Neural cell (in vitro differentiated cells): ENCODE measurements around the gene DISP2. TPM values are rescaled to one million over a fixed set of nuclear protein-coding genes. Genes with fewer than 3 reads are reported as not detected.

ENCODE experiments used
- H2AFZ ChIP-seq: fragments of 200-600, 300-800 bp; sonication (generic), shearing (Covaris generic); 2 replicates; pipeline ENCODE4 v1.6.0; 2014; ENCODE audit warnings: low read depth, mild to moderate bottlenecking, antibody characterized with exemption, low read length, moderate library complexity
- H3F3A ChIP-seq: fragments of 200-600 bp; shearing (Covaris generic); 2 replicates; pipeline ENCODE4 v1.6.1; 2016; ENCODE audit warnings: mild to moderate bottlenecking, moderate library complexity, mixed read lengths, antibody characterized with exemption, low read length; ENCODE audit not compliant: insufficient read depth, poor library complexity, severe bottlenecking
- H3K27ac ChIP-seq: fragments of 200-600, 300-800 bp; sonication (generic), shearing (Covaris generic); 2 replicates; pipeline ENCODE4 v1.5.1; 2014; ENCODE audit warnings: mild to moderate bottlenecking, low read length, moderate library complexity
- H3K27me3 ChIP-seq: fragments of 300-800, 200-600 bp; sonication (generic), shearing (Covaris generic); 2 replicates; pipeline ENCODE4 v1.6.0; 2014; ENCODE audit warnings: mild to moderate bottlenecking, low read depth, low read length, moderate library complexity; ENCODE audit not compliant: insufficient read depth
- H3K36me3 ChIP-seq: fragments of 300-800, 200-600 bp; sonication (generic), shearing (Covaris generic); 2 replicates; pipeline ENCODE4 v1.5.1; 2014; ENCODE audit warnings: mild to moderate bottlenecking, antibody characterized with exemption, low read length, moderate library complexity; ENCODE audit not compliant: insufficient read depth
- H3K4me2 ChIP-seq: fragments of 300-800, 200-600 bp; sonication (generic), shearing (Covaris generic); 2 replicates; pipeline ENCODE4 v1.6.0; 2014; ENCODE audit warnings: mild to moderate bottlenecking, low read length
- H3K4me3 ChIP-seq: fragments of 300-800, 200-600 bp; sonication (generic), shearing (Covaris generic); 2 replicates; pipeline ENCODE4 v1.5.1; 2014; ENCODE audit warnings: mild to moderate bottlenecking, low read length, moderate library complexity
- H3K79me2 ChIP-seq: fragments of 200-600 bp; shearing (Covaris generic); replicated peaks from 2 replicates; pipeline ENCODE4 v1.6.0; 2014; ENCODE audit warnings: mild to moderate bottlenecking, low read length, moderate library complexity; ENCODE audit not compliant: insufficient read depth
- H3K9ac ChIP-seq: fragments of 300-800, 200-600 bp; sonication (generic), shearing (Covaris generic); 2 replicates; pipeline ENCODE4 v1.6.1; 2016; ENCODE audit warnings: mild to moderate bottlenecking, low read length, mixed read lengths
- H3K9me2 ChIP-seq: fragments of 200-600 bp; shearing (Covaris generic); 2 replicates; pipeline ENCODE4 v1.6.1; 2016; ENCODE audit warnings: mild to moderate bottlenecking, low read length, mixed read lengths; ENCODE audit not compliant: insufficient read depth
- H3K9me3 ChIP-seq: fragments of 200-600, 300-800 bp; sonication (generic), shearing (Covaris generic); 2 replicates; pipeline ENCODE4 v1.6.1; 2016; ENCODE audit warnings: mild to moderate bottlenecking, mixed run types, low read length, moderate library complexity, mixed read lengths
- H4K20me1 ChIP-seq: fragments of 200-600 bp; shearing (Covaris generic); 2 replicates; pipeline ENCODE4 v1.6.1; 2016; ENCODE audit warnings: mild to moderate bottlenecking, mixed run types; ENCODE audit not compliant: insufficient read depth
- EP300 ChIP-seq: fragments of 450-650 bp; conservative IDR thresholded peaks from 2 replicates; pipeline ENCODE4 v1.6.1; 2014; ENCODE audit warnings: antibody characterized with exemption, mild to moderate bottlenecking, moderate library complexity; ENCODE audit not compliant: poor library complexity, severe bottlenecking
- EZH2 ChIP-seq: fragments of 200-600, 300-800 bp; shearing (Covaris generic), sonication (generic); IDR thresholded peaks from 2 replicates; pipeline ENCODE4 v1.6.1; 2014; ENCODE audit warnings: antibody characterized with exemption, low read length, borderline replicate concordance, mild to moderate bottlenecking; ENCODE audit not compliant: insufficient read depth, poor library complexity, severe bottlenecking
- MXI1 ChIP-seq: fragments of 450-650 bp; conservative IDR thresholded peaks from 2 replicates; pipeline ENCODE4 v1.6.1; 2014; ENCODE audit warnings: antibody characterized with exemption, mild to moderate bottlenecking; ENCODE audit not compliant: poor library complexity, severe bottlenecking
- POLR2AphosphoS5 ChIP-seq: IDR thresholded peaks from 2 replicates; pipeline ENCODE4 v1.6.1; 2012
- RAD21 ChIP-seq: fragments of 450-650 bp; conservative IDR thresholded peaks from 2 replicates; pipeline ENCODE4 v1.6.1; 2014; ENCODE audit warnings: antibody characterized with exemption, mild to moderate bottlenecking, moderate library complexity
- SMC3 ChIP-seq: fragments of 450-650 bp; conservative IDR thresholded peaks from 2 replicates; pipeline ENCODE4 v1.6.1; 2014; ENCODE audit warnings: antibody characterized with exemption, mild to moderate bottlenecking, moderate library complexity; ENCODE audit not compliant: poor library complexity
- TAF1 ChIP-seq: IDR thresholded peaks from 2 replicates; pipeline ENCODE4 v1.6.1; 2012; ENCODE audit warnings: low read depth
- polyA plus RNA-seq: library from polyadenylated mRNA; depleted of rRNA; stranded (reverse); fragments of >200 nt; gene quantifications from 2 replicates; pipeline ENCODE4 v1.2.3, GENCODE V29; 2014
- TF ChIP-seq, protein P1 (sequence below): fragments of 450-650 bp; IDR thresholded peaks from 2 replicates; pipeline ENCODE4 v1.5.1; 2014; ENCODE audit warnings: antibody characterized with exemption, mild to moderate bottlenecking, moderate library complexity; ENCODE audit not compliant: poor library complexity, severe bottlenecking
- TF ChIP-seq, protein P2 (sequence below): IDR thresholded peaks from 2 replicates; pipeline ENCODE4 v1.6.1; 2012; ENCODE audit warnings: borderline replicate concordance

Gene DISP2
- polyA plus RNA-seq, 1 donor from 2014 or later: 26.0 TPM

DNA sequence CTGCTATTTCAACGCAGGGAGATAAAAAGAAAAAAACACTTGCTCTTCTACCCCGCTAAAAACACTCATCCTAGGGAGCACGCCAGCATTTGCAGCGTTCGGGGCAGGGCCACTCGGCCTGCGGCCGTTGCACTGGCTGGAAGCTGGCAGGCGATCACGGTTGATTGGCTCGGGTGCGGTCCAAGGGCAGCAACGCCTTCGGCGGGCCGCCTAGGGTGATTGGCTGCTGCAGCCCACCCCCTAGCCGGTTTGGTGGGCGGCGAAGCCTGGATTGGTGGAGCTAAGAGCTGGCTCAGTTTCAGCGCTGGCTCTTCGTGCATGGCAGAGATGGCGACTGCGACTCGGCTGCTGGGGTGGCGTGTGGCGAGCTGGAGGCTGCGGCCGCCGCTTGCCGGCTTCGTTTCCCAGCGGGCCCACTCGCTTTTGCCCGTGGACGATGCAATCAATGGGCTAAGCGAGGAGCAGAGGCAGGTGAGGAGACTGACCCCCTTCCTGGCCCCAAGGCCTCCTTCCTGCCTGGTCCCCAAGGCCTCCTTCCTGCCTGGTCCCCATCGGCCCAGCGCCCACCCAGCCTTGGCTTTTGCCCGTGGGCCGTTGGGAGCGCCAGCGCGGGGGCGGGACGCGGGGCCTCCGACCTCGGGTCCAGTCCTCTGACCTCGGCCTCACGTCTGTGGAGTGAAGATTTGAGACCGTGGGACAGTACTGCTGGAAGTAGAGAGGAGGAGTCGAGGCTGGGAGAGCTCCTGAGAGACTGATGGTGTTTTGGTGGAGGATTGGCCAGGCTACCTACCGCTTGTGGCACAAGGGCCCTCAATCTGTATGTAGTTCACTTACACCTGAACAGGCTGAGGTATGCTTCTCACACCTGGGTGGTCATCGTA lies 47.7 kb downstream of the DISP2 start, which contains the start of gene IVD:
Gene IVD (plus strand): TSS at position 295 of the 881 bp plus-strand sequence. CDS start 33 bp downstream, at position 328.
- Histone ChIP-seq H3K27me3 (no peaks in the 10 kb centered on the region), H3K4me2 (peak within 1 kb of the TSS; percentile 81), H3K79me2 (no peaks in the 10 kb centered on the region), H3K9ac (peak within 1 kb of the TSS; percentile 75), H3K4me3 (peak within 1 kb of the TSS; percentile 81), H4K20me1 (no peaks in the 10 kb centered on the region), H3K9me2 (no peaks in the 10 kb centered on the region), H2AFZ (peak within 1 kb of the TSS; percentile 56), H3K9me3 (no peaks in the 10 kb centered on the region), H3K27ac (peak within 1 kb of the TSS; percentile 56), H3F3A (no peaks in the 10 kb centered on the region), H3K36me3 (no peaks in the 10 kb centered on the region)
- TF ChIP-seq EZH2 (no peak), SMC3 (peak; percentile 36), RAD21 (no peak), EP300 (peak; percentile 9), MXI1 (peak; percentile 75), POLR2AphosphoS5 (peak; percentile 92), TAF1 (peak; percentile 48)
- TF ChIP-seq, protein P1, sequence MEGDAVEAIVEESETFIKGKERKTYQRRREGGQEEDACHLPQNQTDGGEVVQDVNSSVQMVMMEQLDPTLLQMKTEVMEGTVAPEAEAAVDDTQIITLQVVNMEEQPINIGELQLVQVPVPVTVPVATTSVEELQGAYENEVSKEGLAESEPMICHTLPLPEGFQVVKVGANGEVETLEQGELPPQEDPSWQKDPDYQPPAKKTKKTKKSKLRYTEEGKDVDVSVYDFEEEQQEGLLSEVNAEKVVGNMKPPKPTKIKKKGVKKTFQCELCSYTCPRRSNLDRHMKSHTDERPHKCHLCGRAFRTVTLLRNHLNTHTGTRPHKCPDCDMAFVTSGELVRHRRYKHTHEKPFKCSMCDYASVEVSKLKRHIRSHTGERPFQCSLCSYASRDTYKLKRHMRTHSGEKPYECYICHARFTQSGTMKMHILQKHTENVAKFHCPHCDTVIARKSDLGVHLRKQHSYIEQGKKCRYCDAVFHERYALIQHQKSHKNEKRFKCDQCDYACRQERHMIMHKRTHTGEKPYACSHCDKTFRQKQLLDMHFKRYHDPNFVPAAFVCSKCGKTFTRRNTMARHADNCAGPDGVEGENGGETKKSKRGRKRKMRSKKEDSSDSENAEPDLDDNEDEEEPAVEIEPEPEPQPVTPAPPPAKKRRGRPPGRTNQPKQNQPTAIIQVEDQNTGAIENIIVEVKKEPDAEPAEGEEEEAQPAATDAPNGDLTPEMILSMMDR: no peak
- TF ChIP-seq, protein P2, sequence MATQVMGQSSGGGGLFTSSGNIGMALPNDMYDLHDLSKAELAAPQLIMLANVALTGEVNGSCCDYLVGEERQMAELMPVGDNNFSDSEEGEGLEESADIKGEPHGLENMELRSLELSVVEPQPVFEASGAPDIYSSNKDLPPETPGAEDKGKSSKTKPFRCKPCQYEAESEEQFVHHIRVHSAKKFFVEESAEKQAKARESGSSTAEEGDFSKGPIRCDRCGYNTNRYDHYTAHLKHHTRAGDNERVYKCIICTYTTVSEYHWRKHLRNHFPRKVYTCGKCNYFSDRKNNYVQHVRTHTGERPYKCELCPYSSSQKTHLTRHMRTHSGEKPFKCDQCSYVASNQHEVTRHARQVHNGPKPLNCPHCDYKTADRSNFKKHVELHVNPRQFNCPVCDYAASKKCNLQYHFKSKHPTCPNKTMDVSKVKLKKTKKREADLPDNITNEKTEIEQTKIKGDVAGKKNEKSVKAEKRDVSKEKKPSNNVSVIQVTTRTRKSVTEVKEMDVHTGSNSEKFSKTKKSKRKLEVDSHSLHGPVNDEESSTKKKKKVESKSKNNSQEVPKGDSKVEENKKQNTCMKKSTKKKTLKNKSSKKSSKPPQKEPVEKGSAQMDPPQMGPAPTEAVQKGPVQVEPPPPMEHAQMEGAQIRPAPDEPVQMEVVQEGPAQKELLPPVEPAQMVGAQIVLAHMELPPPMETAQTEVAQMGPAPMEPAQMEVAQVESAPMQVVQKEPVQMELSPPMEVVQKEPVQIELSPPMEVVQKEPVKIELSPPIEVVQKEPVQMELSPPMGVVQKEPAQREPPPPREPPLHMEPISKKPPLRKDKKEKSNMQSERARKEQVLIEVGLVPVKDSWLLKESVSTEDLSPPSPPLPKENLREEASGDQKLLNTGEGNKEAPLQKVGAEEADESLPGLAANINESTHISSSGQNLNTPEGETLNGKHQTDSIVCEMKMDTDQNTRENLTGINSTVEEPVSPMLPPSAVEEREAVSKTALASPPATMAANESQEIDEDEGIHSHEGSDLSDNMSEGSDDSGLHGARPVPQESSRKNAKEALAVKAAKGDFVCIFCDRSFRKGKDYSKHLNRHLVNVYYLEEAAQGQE: peak; percentile 81

DNA sequence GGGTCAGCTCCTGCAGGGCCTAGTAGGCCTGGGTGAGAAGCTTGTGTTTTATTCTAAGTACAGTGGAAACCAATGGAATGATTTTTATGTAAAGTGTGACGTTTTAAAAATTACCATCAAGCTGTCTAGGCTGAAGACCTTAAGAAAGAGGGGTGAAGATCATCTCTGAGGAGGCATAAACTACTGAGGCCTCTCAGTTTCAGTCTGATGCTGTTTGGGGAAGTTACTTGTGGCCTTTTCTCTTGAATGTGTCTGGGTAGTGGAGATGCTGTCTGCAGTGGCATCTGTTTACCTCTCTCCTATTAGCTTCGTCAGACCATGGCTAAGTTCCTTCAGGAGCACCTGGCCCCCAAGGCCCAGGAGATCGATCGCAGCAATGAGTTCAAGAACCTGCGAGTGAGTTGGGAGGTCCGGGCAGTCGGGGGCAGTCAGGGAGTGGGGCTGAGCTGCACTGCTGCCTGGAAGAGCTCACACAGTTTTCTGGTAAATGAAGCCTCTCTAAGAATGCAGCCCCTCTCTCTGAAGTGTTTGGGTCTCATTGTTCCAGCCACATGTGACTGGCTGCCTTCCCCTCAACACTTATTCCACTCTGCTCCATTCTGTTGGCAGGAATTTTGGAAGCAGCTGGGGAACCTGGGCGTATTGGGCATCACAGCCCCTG lies 49.4 kb downstream of the DISP2 start:
- no peaks in the 10 kb centered on the region for H3K9me3 ChIP-seq
- TF ChIP-seq EZH2: no peak
- TF ChIP-seq EP300: no peak
- TF ChIP-seq, protein P2: no peak
- TF ChIP-seq, protein P1: no peak
- TF ChIP-seq SMC3: no peak
- TF ChIP-seq MXI1: no peak
- no peak for TF ChIP-seq TAF1
- TF ChIP-seq POLR2AphosphoS5: no peak
- no peak for TF ChIP-seq RAD21
- no peaks in the 10 kb centered on the region for H3K79me2 ChIP-seq
- no peaks in the 10 kb centered on the region for H3K9me2 ChIP-seq
- no peaks in the 10 kb centered on the region for H4K20me1 ChIP-seq
- no peak overlapping the region for H3K9ac ChIP-seq
- no peak overlapping the region for H3K4me3 ChIP-seq
- H3K27ac ChIP-seq: no peak overlapping the region
- no peaks in the 10 kb centered on the region for H3F3A ChIP-seq
- peaks cover 5% of the 10 kb centered on the region for H3K36me3 ChIP-seq
- H3K27me3 ChIP-seq: no peaks in the 10 kb centered on the region
- no peak overlapping the region for H3K4me2 ChIP-seq
- no peak overlapping the region for H2AFZ ChIP-seq
